ENCODE results near the gene ELOVL1.

ELOVL1 gene

DNA sequence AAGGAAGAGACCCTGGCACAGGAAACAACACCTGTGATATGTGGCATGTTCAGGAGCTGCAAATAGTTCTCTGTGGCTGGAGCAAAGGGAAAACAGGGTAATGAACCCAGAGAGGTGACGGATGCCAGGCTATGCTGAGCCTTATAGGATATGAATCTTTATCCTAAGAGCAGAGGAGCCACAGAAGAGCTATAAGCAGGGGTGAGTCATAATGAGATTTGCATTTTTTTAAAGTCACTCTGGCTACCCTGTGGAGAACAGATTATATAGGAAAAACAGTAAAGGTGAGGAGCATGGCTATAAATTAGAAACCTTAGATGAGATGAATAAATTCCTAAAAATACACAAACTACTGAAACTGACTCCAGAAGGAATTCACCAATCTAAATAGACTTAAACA is 43.0 kb downstream of the ELOVL1 start:
- TF ChIP-seq, protein P1, sequence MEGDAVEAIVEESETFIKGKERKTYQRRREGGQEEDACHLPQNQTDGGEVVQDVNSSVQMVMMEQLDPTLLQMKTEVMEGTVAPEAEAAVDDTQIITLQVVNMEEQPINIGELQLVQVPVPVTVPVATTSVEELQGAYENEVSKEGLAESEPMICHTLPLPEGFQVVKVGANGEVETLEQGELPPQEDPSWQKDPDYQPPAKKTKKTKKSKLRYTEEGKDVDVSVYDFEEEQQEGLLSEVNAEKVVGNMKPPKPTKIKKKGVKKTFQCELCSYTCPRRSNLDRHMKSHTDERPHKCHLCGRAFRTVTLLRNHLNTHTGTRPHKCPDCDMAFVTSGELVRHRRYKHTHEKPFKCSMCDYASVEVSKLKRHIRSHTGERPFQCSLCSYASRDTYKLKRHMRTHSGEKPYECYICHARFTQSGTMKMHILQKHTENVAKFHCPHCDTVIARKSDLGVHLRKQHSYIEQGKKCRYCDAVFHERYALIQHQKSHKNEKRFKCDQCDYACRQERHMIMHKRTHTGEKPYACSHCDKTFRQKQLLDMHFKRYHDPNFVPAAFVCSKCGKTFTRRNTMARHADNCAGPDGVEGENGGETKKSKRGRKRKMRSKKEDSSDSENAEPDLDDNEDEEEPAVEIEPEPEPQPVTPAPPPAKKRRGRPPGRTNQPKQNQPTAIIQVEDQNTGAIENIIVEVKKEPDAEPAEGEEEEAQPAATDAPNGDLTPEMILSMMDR (IDR thresholded peaks at IDR 0.05; ENCODE audit: control extremely low read depth, extremely low read depth, low read depth, missing control alignments), result no peak
- no peak for DNase-seq (ENCODE audit: extremely low spot score)
- ChIA-PET CTCF (no interaction called here), POLR2A (no interaction called here)

- TF ChIP-seq, protein P1 (IDR thresholded peaks at IDR 0.05; ENCODE audit: control extremely low read depth, extremely low read depth, low read depth, missing control alignments), result no peak
- ChIA-PET CTCF (no interaction called here), POLR2A (no interaction called here)
- DNase-seq (ENCODE audit: extremely low spot score), result no peak
Observed at GRCh38 chr1:43322506-43322905, 45.3 kb downstream of the ELOVL1 start.

GRCh38 chr1:43321331-43321891 is 46.4 kb downstream of the ELOVL1 start:
- POLR2A ChIA-PET, result no interaction called here
- no peak for DNase-seq (ENCODE audit: extremely low spot score)
- TF ChIP-seq, protein P1 (IDR thresholded peaks at IDR 0.05; ENCODE audit: control extremely low read depth, extremely low read depth, low read depth, missing control alignments), result no peak
- CTCF ChIA-PET, result interaction anchor here (1.7 to 1.9 kb wide), 2 partner anchors 8 to 13 kb away, joined by 5 read pairs; no protein-coding TSS in a partner anchor

DNA sequence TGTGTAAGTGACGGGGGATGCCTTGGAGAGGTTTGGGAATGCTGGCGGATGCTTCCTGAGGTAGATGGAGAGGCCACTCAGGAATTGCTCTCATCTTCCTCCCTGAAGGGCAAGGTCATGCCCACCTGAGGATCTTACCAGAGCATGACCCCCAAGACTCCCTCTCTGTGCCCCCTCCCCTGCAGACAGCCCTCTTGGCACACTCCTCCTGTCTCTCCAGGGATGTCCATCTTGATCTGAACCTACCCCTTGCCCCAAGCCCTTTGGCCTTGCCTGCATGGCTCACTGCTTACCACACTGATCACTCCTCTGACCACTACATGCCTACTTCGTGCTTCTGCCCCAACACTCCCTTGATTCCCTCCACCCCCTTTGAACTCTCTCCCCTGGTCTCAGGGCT is 48.0 kb downstream of the ELOVL1 start:
- TF ChIP-seq, protein P1 (IDR thresholded peaks at IDR 0.05; ENCODE audit: control extremely low read depth, extremely low read depth, low read depth, missing control alignments), result no peak
- DNase-seq (ENCODE audit: extremely low spot score), result no peak
- ChIA-PET CTCF (interaction anchor here (1.7 to 1.9 kb wide), 2 partner anchors 10 to 11 kb away, joined by 5 read pairs; no protein-coding TSS in a partner anchor), POLR2A (no interaction called here)

DNA sequence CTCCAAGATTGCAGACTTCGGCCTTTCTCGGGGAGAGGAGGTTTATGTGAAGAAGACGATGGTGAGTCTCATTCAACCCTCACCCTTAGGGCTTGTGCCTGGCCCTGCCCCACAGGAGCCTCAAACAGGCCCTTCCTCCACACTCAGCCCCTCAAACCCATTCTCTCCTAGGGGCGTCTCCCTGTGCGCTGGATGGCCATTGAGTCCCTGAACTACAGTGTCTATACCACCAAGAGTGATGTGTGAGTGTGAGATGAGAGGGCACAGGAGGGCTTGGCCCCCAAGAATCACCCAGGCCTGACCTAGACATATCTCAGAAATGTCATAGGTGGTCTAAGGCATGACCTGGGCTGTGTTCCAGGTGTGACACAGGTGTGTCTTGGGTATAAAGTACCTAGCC is 48.5 kb downstream of the ELOVL1 start:
- ChIA-PET POLR2A (no interaction called here), CTCF (no interaction called here)
- no peak for DNase-seq (ENCODE audit: extremely low spot score)
- TF ChIP-seq, protein P1 (IDR thresholded peaks at IDR 0.05; ENCODE audit: control extremely low read depth, extremely low read depth, low read depth, missing control alignments), result no peak

DNA sequence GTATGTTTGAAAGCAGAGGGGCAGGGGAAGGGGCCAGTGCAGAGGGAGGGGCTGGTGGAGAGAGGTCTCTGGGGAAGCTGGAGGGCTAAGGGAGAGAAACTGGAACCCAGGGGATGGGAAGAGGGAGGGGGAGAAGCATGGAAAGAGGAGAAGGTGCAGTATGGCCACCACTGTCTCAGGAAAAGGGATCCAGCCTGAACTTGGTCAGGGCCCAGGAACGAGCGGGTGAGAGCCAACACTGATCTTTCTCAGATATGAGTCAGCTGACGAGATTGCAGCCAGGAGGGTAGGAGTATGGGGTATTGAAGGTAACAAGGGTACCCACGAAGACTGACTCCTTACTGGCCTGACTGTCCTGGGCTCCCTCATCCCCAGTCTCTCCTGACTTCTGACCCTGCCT is 49.0 kb downstream of the ELOVL1 start:
- TF ChIP-seq, protein P1 (IDR thresholded peaks at IDR 0.05; ENCODE audit: control extremely low read depth, extremely low read depth, low read depth, missing control alignments), result no peak
- ChIA-PET CTCF (no interaction called here), POLR2A (no interaction called here)
- no peak for DNase-seq (ENCODE audit: extremely low spot score)
